HG02588 (cell line): ENCODE data around the gene YEATS2.
A peak's percentile ranks its signal among the peaks of the same experiment; 100 is the strongest.
"Not testable (repeated sequence)": the region's sequence is repeated elsewhere in the genome, so short reads cannot be mapped to it uniquely, and the experiment has no call there.

ENCODE experiments used
- ATAC-seq: cut with Tn5 transposase; IDR thresholded peaks from one replicate; pipeline ENCODE4 v1.9.1; 2021; ENCODE audit warnings: mild to moderate bottlenecking, moderate library complexity; ENCODE audit not compliant: unreplicated experiment

YEATS2 gene

DNA sequence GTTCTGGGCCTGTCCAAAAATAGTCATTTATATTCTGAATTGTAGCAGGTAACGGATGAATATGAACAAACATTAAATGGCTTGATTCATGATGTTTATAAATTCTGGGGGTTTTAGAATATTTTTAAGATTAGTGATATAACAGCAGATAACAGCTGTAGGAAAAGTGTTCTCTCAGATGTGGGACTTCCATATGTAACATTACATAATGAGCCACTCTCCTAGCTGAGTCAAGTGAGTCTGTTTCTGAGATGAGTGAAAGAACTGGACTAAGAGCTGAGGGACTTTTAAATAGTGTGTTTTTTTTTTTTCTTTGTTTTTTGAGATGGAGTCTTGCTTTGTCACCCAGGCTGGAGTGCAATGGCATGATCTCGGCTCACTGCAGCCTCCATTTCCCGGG lies 13.9 kb downstream of the YEATS2 start:
- no peak for ATAC-seq

DNA sequence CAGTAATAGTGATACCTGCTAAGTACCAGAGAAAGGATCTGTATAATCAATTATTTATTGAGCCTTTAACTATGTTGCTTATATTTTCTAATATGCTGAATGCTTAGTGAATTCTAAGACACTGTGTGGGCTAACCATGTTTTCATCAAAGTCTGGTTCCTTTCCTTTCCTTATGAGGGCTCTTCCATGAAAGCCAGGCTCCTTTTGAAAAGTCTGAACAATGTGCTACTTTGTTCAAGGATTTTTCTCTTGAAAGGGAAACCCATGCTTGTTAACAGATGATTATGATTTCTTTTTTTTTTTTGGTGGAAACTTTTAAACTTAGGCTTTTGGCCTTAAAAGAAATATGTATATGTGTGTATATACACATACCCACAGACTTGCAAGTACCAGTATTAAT lies 17.0 kb downstream of the YEATS2 start:
- ATAC-seq: no peak

GRCh38 chr3:183718012-183718411 lies 20.4 kb downstream of the YEATS2 start:
- ATAC-seq: no peak

DNA sequence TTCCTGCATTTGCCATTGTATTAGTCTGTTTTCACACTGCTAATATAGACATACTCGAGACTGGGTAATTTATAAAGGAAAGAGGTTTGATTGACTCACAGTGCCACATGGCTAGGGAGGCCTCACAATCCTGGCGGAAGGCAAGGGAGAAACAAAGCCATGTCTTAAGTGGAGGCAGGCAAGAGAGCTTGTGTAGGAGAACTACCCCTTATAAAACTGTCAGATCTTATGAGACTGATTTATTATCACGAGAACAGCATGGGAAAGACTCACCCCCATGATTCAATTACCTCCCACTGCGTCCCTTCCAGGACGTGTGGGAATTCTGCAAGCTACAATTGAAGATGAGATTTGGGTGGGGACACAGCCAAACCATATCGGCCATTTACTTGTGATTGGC lies 27.8 kb downstream of the YEATS2 start:
- ATAC-seq: no peak

DNA sequence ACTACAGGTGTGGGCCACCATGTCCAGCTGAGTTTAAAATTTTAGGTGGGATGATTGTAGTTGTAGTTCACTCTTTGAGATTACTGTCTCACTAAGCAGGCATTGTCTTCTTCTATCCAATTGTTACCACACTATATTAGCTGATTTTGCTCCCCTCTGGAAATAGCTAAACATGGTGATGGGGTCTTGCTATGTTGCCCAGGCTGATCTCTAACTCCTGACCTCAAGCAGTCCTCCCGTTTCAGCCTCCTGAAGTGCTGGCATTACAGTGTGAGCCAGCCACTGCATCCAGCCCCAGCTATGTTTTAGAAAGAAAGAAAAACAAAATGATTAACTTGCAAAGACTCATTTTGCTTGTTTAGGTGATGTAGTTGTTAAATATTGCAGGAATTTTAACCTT lies 30.6 kb downstream of the YEATS2 start:
- ATAC-seq: no peak

DNA sequence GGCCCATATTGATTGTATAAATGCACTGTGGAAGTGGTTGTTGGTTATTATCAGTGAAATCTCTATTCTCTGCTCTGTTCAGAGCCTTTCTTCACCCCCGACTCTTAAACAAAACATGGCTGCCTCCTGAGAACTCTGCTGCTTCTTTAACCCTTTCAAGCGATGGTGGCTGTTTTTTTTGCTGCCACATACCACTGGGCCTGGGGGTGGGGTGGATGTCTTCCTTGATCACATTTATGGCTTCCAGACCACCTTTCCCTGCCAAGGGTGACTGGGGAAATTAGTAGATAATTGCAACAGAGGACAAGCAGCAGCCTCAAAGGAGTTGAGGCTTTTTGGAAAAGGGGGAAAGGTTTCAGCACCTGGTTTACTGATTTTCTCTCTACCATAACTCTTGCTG lies 32.8 kb downstream of the YEATS2 start:
- no peak for ATAC-seq

- no peak for ATAC-seq
Observed at GRCh38 chr3:183731611-183732010, 34.0 kb downstream of the YEATS2 start.

DNA sequence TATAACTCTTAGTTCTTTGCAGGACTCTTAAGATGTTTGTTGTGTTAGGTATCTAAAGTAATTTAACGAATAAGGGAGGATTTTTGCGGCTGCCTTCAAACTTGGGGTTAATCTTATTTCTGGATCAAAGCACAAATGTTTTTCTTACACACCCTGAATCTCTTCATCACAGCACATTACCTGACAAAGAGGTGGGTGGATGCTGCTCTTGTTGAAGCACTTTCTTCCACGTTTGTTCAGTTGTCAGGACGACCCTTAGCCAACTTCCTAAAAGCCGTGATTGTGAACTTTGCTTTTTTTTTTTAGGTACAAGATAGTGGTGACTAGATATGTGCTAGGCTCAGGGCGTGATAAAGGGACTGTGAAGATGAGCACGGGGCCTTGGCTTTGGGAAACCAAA lies 36.0 kb downstream of the YEATS2 start:
- ATAC-seq: no peak

- ATAC-seq: no peak
Observed at GRCh38 chr3:183734750-183735494, 37.3 kb downstream of the YEATS2 start.

DNA sequence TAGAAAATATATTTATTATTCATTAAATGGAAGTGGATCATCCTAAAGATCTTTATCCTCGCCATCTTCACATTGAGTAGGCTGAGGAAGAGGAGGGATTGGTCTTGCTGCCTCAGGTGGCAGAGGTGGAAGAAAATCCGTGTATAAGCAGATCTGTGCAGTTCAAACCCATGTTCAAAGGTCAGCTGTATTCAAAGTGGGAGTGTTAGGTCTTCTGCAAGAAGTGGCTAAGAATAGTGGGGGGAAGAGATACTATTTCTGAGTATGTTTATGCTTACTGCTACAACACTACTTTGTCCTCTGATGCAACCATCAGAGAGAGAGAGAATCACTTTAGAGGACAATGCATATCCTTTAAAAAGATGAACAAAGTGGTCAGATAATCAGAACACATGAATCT lies 39.5 kb downstream of the YEATS2 start:
- no peak for ATAC-seq

GRCh38 chr3:183740154-183740553 lies 42.6 kb downstream of the YEATS2 start:
- ATAC-seq: not testable (repeated sequence)

DNA sequence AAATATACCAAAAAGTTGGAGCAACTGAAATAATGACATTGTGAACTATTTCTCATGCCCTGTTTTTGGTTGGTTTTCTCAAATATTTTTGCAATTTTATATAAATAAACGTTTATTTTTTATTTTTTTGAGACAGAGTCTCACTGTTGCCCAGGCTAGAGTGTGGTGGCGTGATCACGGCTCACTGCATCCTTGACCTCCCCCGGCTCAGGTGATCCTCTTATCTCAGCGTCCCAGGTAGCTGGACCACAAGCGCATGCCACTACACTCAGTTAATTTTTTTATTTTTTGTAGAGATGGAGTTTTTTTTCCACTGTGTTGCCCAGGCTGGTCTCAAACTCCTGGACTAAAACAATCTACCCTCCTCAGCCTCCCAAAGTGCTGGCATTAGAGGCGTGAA lies 45.6 kb downstream of the YEATS2 start:
- ATAC-seq: no peak

- ATAC-seq: no peak
Observed at GRCh38 chr3:183745300-183746098, 47.9 kb downstream of the YEATS2 start.

- no peak for ATAC-seq
Observed at GRCh38 chr3:183754052-183754451, 56.5 kb downstream of the YEATS2 start.

GRCh38 chr3:183762304-183762703 lies 64.7 kb downstream of the YEATS2 start:
- no peak for ATAC-seq

- no peak for ATAC-seq
Observed at GRCh38 chr3:183764847-183765731, 67.5 kb downstream of the YEATS2 start.

DNA sequence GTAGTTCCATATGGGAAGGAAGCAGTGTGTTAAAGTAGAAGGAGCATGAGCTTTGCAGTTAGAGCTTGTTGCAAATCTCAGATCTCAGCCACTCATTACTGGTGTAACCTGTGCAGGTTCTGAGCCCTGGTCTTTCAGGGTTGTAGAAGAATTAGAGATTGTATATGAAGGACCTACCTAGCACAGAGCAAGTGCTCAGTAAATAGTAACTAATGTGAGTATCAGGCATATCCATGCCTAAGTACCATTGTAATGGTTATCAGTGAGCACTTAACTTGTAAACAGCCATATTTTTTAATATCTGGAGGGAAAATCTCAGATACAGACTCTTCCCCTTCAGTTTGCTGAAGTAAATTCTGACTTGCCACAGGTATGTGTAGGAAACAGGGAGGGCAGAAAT lies 68.5 kb downstream of the YEATS2 start:
- ATAC-seq: no peak

DNA sequence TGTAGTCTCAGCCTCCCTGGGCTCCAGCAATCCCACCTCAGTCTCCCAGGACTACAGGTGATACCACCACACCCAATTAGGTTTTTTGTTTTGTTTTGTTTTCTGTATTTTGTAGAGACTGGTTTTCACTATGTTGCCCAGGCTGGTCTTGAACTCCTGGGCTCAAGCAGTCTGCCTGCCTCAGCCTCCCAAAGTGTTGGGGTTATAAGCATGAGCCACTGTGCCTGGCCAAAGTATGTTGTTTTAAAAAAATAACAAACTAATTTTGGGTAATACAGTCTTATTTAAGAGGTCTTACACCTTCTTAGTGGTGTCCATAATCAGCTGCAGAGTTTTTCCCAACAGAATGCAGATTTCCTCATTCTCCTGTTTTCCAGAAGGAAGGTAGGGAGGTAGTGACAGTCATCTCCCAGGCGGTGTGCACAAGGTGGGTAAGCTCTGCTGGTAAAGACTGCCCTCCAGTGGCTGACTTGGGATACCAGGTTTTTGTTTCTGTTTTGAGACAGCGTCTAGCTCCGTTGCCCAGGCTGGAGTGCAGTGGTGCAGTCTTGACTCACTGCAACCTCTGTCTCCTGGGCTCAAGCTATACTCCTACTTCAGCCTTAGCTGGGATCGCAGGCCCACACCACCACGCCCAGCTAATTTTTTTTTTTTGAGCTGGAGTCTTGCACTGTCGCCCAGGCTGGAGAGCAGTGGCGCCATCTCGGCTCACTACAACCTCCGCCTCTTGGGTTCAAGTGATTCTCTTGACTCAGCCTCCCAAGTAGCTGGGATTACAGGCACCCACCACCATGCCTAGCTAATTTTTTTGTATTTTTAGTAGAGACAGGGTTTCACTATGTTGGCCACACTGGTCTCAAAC lies 69.4 kb downstream of the YEATS2 start:
- ATAC-seq: peak; percentile 67

- ATAC-seq: no peak
Observed at GRCh38 chr3:183768114-183768513, 70.5 kb downstream of the YEATS2 start.

DNA sequence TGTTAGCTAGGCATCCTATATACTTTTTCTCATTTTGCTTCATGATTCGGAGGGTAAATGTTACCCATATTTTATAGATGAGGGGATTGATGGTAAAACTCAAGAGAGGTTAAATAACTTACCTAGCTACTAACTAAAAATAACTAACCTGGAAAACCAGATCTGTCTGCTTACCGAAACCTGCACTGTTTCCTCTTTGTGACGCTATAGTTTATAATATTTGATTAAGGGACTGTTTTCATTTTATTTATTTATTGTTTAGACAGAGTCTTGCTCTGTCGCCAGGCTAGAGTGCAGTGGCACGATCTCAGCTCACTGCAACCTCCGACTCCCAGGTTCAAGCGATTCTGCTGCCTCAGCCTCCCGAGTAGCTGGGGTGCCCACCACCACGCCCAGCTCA lies 71.9 kb downstream of the YEATS2 start:
- ATAC-seq: no peak
